Measurements from ENCODE around the gene CCDC92. TPM values are rescaled to one million over a fixed set of nuclear protein-coding genes. Genes with fewer than 3 reads are reported as not detected.

CCDC92 gene, protein sequence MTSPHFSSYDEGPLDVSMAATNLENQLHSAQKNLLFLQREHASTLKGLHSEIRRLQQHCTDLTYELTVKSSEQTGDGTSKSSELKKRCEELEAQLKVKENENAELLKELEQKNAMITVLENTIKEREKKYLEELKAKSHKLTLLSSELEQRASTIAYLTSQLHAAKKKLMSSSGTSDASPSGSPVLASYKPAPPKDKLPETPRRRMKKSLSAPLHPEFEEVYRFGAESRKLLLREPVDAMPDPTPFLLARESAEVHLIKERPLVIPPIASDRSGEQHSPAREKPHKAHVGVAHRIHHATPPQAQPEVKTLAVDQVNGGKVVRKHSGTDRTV
- polyA plus RNA-seq = 11.3 and 12.4 TPM in 2 replicates
- polyA minus RNA-seq = 38.5 and 50.9 TPM in 2 replicates

- TF ChIP-seq EP300 (conservative IDR thresholded peaks at IDR 0.05; ENCODE audit: poor library complexity, severe bottlenecking) (peak; percentile 39), SMC3 (conservative IDR thresholded peaks at IDR 0.05; ENCODE audit: poor library complexity) (no peak), RAD21 (conservative IDR thresholded peaks at IDR 0.05) (peak; percentile 36), MXI1 (conservative IDR thresholded peaks at IDR 0.05; ENCODE audit: poor library complexity, severe bottlenecking) (peak; percentile 8), TAF1 (IDR thresholded peaks at IDR 0.05; ENCODE audit: low read depth) (no peak), REST (IDR thresholded peaks at IDR 0.05; ENCODE audit: borderline replicate concordance) (no peak), POLR2AphosphoS5 (IDR thresholded peaks at IDR 0.05) (peak; percentile 85), EZH2 (IDR thresholded peaks at IDR 0.05; ENCODE audit: borderline replicate concordance, insufficient read depth, low read length, poor library complexity, severe bottlenecking) (no peak)
- TF ChIP-seq, protein P1, sequence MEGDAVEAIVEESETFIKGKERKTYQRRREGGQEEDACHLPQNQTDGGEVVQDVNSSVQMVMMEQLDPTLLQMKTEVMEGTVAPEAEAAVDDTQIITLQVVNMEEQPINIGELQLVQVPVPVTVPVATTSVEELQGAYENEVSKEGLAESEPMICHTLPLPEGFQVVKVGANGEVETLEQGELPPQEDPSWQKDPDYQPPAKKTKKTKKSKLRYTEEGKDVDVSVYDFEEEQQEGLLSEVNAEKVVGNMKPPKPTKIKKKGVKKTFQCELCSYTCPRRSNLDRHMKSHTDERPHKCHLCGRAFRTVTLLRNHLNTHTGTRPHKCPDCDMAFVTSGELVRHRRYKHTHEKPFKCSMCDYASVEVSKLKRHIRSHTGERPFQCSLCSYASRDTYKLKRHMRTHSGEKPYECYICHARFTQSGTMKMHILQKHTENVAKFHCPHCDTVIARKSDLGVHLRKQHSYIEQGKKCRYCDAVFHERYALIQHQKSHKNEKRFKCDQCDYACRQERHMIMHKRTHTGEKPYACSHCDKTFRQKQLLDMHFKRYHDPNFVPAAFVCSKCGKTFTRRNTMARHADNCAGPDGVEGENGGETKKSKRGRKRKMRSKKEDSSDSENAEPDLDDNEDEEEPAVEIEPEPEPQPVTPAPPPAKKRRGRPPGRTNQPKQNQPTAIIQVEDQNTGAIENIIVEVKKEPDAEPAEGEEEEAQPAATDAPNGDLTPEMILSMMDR (IDR thresholded peaks at IDR 0.05; ENCODE audit: poor library complexity, severe bottlenecking) = peak; percentile 59
- peak within 1 kb of the TSS; percentile 76 for H3K4me2 ChIP-seq (ENCODE audit: low read length)
- peak within 1 kb of the TSS; percentile 90 for H3K4me3 ChIP-seq (ENCODE audit: low read length)
- H3F3A ChIP-seq (ENCODE audit: insufficient read depth, low read length, poor library complexity, severe bottlenecking) = no peaks in the 10 kb centered on the region
- peak within 1 kb of the TSS; percentile 83 for H3K9ac ChIP-seq (ENCODE audit: low read length)
- no peaks in the 10 kb centered on the region for H3K36me3 ChIP-seq (ENCODE audit: insufficient read depth, low read length)
- H3K9me2 ChIP-seq (ENCODE audit: insufficient read depth, low read length) = no peaks in the 10 kb centered on the region
- H3K9me3 ChIP-seq (ENCODE audit: low read length) = no peaks in the 10 kb centered on the region
- H4K20me1 ChIP-seq (ENCODE audit: insufficient read depth) = peaks cover 5% of the 10 kb centered on the region
- peak within 1 kb of the TSS; percentile 58 for H2AFZ ChIP-seq (ENCODE audit: low read depth, low read length)
- peak within 1 kb of the TSS; percentile 80 for H3K27ac ChIP-seq (ENCODE audit: low read length)
- peaks cover 79% of the 10 kb centered on the region for H3K79me2 ChIP-seq (replicated peaks; ENCODE audit: insufficient read depth, low read length)
- no peaks in the 10 kb centered on the region for H3K27me3 ChIP-seq (ENCODE audit: insufficient read depth, low read depth, low read length)
Measured at GRCh38 chr12:123972457-123973401, at the start of gene CCDC92, which contains the start of gene ZNF664. CCDC92 (minus strand) TSS chr12:123972831; CDS start chr12:123944305, 28,526 bp downstream. ZNF664 (plus strand) TSS chr12:123973215; CDS start chr12:124012145, 38,930 bp downstream.

DNA sequence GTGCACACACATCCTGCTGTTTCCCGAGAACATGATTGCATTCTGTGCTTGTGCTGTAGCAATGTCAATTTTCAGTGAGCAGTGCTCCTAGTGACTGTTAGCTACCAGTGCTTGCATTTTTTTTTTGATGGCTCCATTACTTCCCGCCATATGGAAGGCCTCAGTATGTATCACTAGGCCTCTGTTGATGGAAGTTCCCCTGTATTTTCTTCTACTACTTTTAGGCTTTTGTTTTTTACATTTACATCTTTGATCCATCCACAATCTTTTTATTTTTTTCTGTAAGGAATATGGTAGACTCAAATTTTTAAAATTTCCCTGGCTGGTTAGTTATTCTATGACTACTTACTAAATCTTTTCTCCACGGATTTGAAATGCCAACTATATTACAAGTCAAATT lies 49.5 kb upstream of the CCDC92 start:
- H3K27me3 ChIP-seq (ENCODE audit: insufficient read depth, low read depth, low read length) = no peaks in the 10 kb centered on the region
- no peak overlapping the region for H3K4me2 ChIP-seq (ENCODE audit: low read length)
- no peak overlapping the region for H3K9ac ChIP-seq (ENCODE audit: low read length)
- no peak overlapping the region for H3K27ac ChIP-seq (ENCODE audit: low read length)
- H3K36me3 ChIP-seq (ENCODE audit: insufficient read depth, low read length) = no peaks in the 10 kb centered on the region
- no peak overlapping the region for H2AFZ ChIP-seq (ENCODE audit: low read depth, low read length)
- no peaks in the 10 kb centered on the region for H4K20me1 ChIP-seq (ENCODE audit: insufficient read depth)
- no peaks in the 10 kb centered on the region for H3K79me2 ChIP-seq (replicated peaks; ENCODE audit: insufficient read depth, low read length)
- no peaks in the 10 kb centered on the region for H3K9me2 ChIP-seq (ENCODE audit: insufficient read depth, low read length)
- no peaks in the 10 kb centered on the region for H3K9me3 ChIP-seq (ENCODE audit: low read length)
- H3K4me3 ChIP-seq (ENCODE audit: low read length) = no peak overlapping the region
- no peak for TF ChIP-seq EZH2 (IDR thresholded peaks at IDR 0.05; ENCODE audit: borderline replicate concordance, insufficient read depth, low read length, poor library complexity, severe bottlenecking)
- TF ChIP-seq TAF1 (IDR thresholded peaks at IDR 0.05; ENCODE audit: low read depth) = no peak
- no peaks in the 10 kb centered on the region for H3F3A ChIP-seq (ENCODE audit: insufficient read depth, low read length, poor library complexity, severe bottlenecking)
